ENCODE measurements around the gene PIK3C2A. TPM values are rescaled to one million over a fixed set of nuclear protein-coding genes. Genes with fewer than 3 reads are reported as not detected.

Gene PIK3C2A
- total RNA-seq (100 to 1,000 TPM; 116 to 125 TPM), polyA plus RNA-seq (ENCODE audit: insufficient read depth, low read depth, low replicate concordance) (31.5 TPM)
- long read RNA-seq, donor 1 = 0 reads
- long read RNA-seq, donor 2 = 0 reads

GRCh38 chr11:17207317-17208256 is at the start of gene PIK3C2A:
Gene PIK3C2A (minus strand): TSS chr11:17207986. CDS start chr11:17169741, 38,245 bp downstream.
- WGBS, 2 donors = 1% methylated on average over 36 to 62 of the region's 72 CpGs
- intact Hi-C loops (cut with DNase I; ENCODE audit: low total_unique reads) = no loop called here

GRCh38 chr11:17257196-17257595 is 49.4 kb upstream of the PIK3C2A start:
- TF ChIP-seq POLR2A (IDR thresholded peaks at IDR 0.05) = no peak
- TF ChIP-seq CTCF (IDR thresholded peaks at IDR 0.05) = no peak
- DNase-seq = no peak
- Histone ChIP-seq H3K4me1 (no peaks in the 10 kb centered on the region), H3K36me3 (ENCODE audit: low read depth, missing control alignments) (no peaks in the 10 kb centered on the region), H3K9me3 (no peaks in the 10 kb centered on the region), H3K4me3 (no peak overlapping the region), H3K27me3 (no peaks in the 10 kb centered on the region), H3K27ac (no peak overlapping the region)
- intact Hi-C loops (cut with DNase I; ENCODE audit: low total_unique reads) = no loop called here
- WGBS, 2 donors = 52 to 83% methylated on average over 1 of the region's 1 CpG

More at GRCh38 chr11:17207317-17208256, at the start of gene PIK3C2A:
- peak within 1 kb of the TSS; percentile 80 to 91 for H3K4me3 ChIP-seq
- peak; percentile 99 for DNase-seq
- no peaks in the 10 kb centered on the region for H3K9me3 ChIP-seq
- peak within 1 kb of the TSS; percentile 93 to 97 for H3K27ac ChIP-seq
- TF ChIP-seq POLR2A (IDR thresholded peaks at IDR 0.05) (peak; percentile 96), CTCF (IDR thresholded peaks at IDR 0.05) (no peak)
- H3K36me3 ChIP-seq (ENCODE audit: low read depth, missing control alignments) = no peaks in the 10 kb centered on the region
- no peaks in the 10 kb centered on the region for H3K27me3 ChIP-seq
- H3K4me1 ChIP-seq = peaks cover 21% of the 10 kb centered on the region

- Histone ChIP-seq H3K4me1 (no peaks in the 10 kb centered on the region), H3K27ac (no peak overlapping the region), H3K36me3 (ENCODE audit: low read depth, missing control alignments) (no peaks in the 10 kb centered on the region), H3K9me3 (no peaks in the 10 kb centered on the region), H3K27me3 (no peaks in the 10 kb centered on the region), H3K4me3 (no peak overlapping the region)
- intact Hi-C loops (cut with DNase I; ENCODE audit: low total_unique reads) = no loop called here
- DNase-seq = no peak
- 85 to 94% methylated on average over 3 of the region's 3 CpGs for WGBS, 2 donors
- TF ChIP-seq CTCF (IDR thresholded peaks at IDR 0.05) = no peak
- TF ChIP-seq POLR2A (IDR thresholded peaks at IDR 0.05) = no peak
These were observed 48.7 kb upstream of the PIK3C2A start for GRCh38 chr11:17256512-17256911.

GRCh38 chr11:17252704-17253103 is 44.9 kb upstream of the PIK3C2A start:
- intact Hi-C loops (cut with DNase I; ENCODE audit: low total_unique reads) = no loop called here
- H3K27ac ChIP-seq = no peak overlapping the region
- H3K36me3 ChIP-seq (ENCODE audit: low read depth, missing control alignments) = no peaks in the 10 kb centered on the region
- DNase-seq = no peak
- H3K9me3 ChIP-seq = no peaks in the 10 kb centered on the region
- 71 to 81% methylated on average over 4 of the region's 4 CpGs for WGBS, 2 donors
- TF ChIP-seq POLR2A (IDR thresholded peaks at IDR 0.05) (no peak), CTCF (IDR thresholded peaks at IDR 0.05) (no peak)
- no peaks in the 10 kb centered on the region for H3K4me1 ChIP-seq
- H3K27me3 ChIP-seq = no peaks in the 10 kb centered on the region
- no peak overlapping the region for H3K4me3 ChIP-seq
